Measurements from ENCODE around the gene PRIM1. TPM values are rescaled to one million over a fixed set of nuclear protein-coding genes. Genes with fewer than 3 reads are reported as not detected.

PRIM1 gene
- total and polyA plus RNA-seq, 2 of the 8 experiments (the other 6 are each of a cell fraction or from before 2014, with no cell fraction given): 52.4 to 61.9 TPM

- H3K23ac ChIP-seq (ENCODE audit: insufficient read length): no peak overlapping the region
- no peak overlapping the region for H3K14ac ChIP-seq (ENCODE audit: insufficient read length)
- no peak overlapping the region for H4K5ac ChIP-seq (ENCODE audit: insufficient read length, low read depth, low read length)
- H3K36me3 ChIP-seq (ENCODE audit: control insufficient read depth in 2 of 4, insufficient read depth in 4 of 4, low read length in 3 of 4): no peaks in the 10 kb centered on the region
- no peak overlapping the region for H2BK12ac ChIP-seq (ENCODE audit: low read depth, low read length)
- no peak overlapping the region for H4K91ac ChIP-seq (replicated peaks; ENCODE audit: insufficient read length, low read length)
- no peak overlapping the region for H4K8ac ChIP-seq (ENCODE audit: extremely low read depth, insufficient read depth, low read length)
- no peaks in the 10 kb centered on the region for H4K20me1 ChIP-seq (replicated peaks in 1 of 2; ENCODE audit: control insufficient read depth in 1 of 2, insufficient read depth in 2 of 2, low read length in 2 of 2)
- H3K23me2 ChIP-seq (ENCODE audit: low read depth, low read length): no peaks in the 10 kb centered on the region
- H2BK15ac ChIP-seq (ENCODE audit: low read length): no peak overlapping the region
- CTCF ChIA-PET (ENCODE audit: partially characterized antibody): no interaction called here
- no peak for FAIRE-seq
- POLR2A ChIA-PET (ENCODE audit: partially characterized antibody): no interaction called here
- no peaks in the 10 kb centered on the region for H3K27me3 ChIP-seq (replicated peaks in 1 of 4; ENCODE audit: control insufficient read depth in 3 of 4, extremely low read depth in 1 of 4, insufficient read depth in 3 of 4, low read length in 3 of 4)
- no peak overlapping the region; the same call in 1 of the 2 replicates for H2BK20ac ChIP-seq (ENCODE audit: low read length)
- H3K9ac ChIP-seq (replicated peaks in 1 of 4; ENCODE audit: extremely low read depth in 1 of 4, low read depth in 3 of 4, low read length in 3 of 4): no peak overlapping the region
- WGBS, 2 experiments (ENCODE audit: extremely low coverage in 1 of 2, insufficient coverage in 1 of 2, insufficient read length in 1 of 2, insufficient replicate concordance in 2 of 2, low coverage in 1 of 2, low lambda C conversion rate in 2 of 2, missing lambda C conversion rate in 1 of 2): 96% methylated on average over 2 of the region's 2 CpGs; no CpG with 5 or more reads in 1 of the 2 experiments
- H3K4me1 ChIP-seq (replicated peaks in 1 of 4; ENCODE audit: control insufficient read depth in 3 of 4, insufficient read depth in 4 of 4, low read length in 3 of 4): peaks cover 0 to 3% (median 0%) of the 10 kb centered on the region in 4 experiments; a peak in 2 of 7 replicates
- peaks cover 0 to 5% of the 10 kb centered on the region in 2 experiments; a peak in 2 of 4 replicates for H3K9me3 ChIP-seq (ENCODE audit: insufficient read depth in 2 of 2, low read depth in 1 of 2, low read length in 1 of 2)
- DNase-seq (ENCODE audit: low read depth in 1 of 2, low spot score in 2 of 2): no peak
- H3K27ac ChIP-seq (ENCODE audit: low read depth, low read length): no peak overlapping the region
- no peaks in the 10 kb centered on the region for H3K79me1 ChIP-seq (ENCODE audit: low read depth, low read length)
- no peak overlapping the region for H3K4me2 ChIP-seq (ENCODE audit: insufficient read depth in 1 of 2, low read depth in 2 of 2, low read length in 2 of 2)
- H3K4ac ChIP-seq (replicated peaks; ENCODE audit: insufficient read length, low read depth, low read length): no peak overlapping the region
- H3K79me2 ChIP-seq (ENCODE audit: control insufficient read depth in 1 of 2, insufficient read depth in 2 of 2, low read length in 2 of 2): no peaks in the 10 kb centered on the region
- no peak overlapping the region for H3K18ac ChIP-seq (ENCODE audit: extremely low read depth, low read length)
- no peak overlapping the region for H2BK120ac ChIP-seq (replicated peaks; ENCODE audit: low read depth, low read length)
- H2AFZ ChIP-seq (ENCODE audit: low read length): no peak overlapping the region
- H3K4me3 ChIP-seq (ENCODE audit: extremely low read depth in 1 of 4, insufficient read depth in 2 of 4, low read depth in 3 of 4, low read length in 4 of 4): no peak overlapping the region
- no peak overlapping the region for H3K56ac ChIP-seq (replicated peaks; ENCODE audit: insufficient read length, low read depth, low read length)
- H2BK5ac ChIP-seq (ENCODE audit: low read depth, low read length): no peak overlapping the region
- no peak overlapping the region for H2AK5ac ChIP-seq (ENCODE audit: low read depth, low read length)
- TF ChIP-seq CHD1 (IDR thresholded peaks at IDR 0.05; ENCODE audit: low read depth, low read length) (no peak), ATF2 (IDR thresholded peaks at IDR 0.05; ENCODE audit: low read length) (no peak), USF2 (IDR thresholded peaks at IDR 0.05; ENCODE audit: low read length) (no peak), SUZ12 (IDR thresholded peaks at IDR 0.05; ENCODE audit: low read length) (no peak), ASH2L (IDR thresholded peaks at IDR 0.05; ENCODE audit: low read length) (no peak), NANOG (IDR thresholded peaks at IDR 0.05; ENCODE audit: insufficient read depth, low read depth, low read length, poor library complexity, severe bottlenecking) (no peak), RAD21 (IDR thresholded peaks at IDR 0.05 in 1 of 2, conservative IDR thresholded peaks at IDR 0.05 in 1 of 2; ENCODE audit: low read depth in 2 of 2, low read length in 2 of 2) (no peak), PHF8 (conservative IDR thresholded peaks at IDR 0.05; ENCODE audit: low read depth, low read length) (no peak), ATF3 (IDR thresholded peaks at IDR 0.05; ENCODE audit: insufficient read depth, low read depth, low read length) (no peak)
Observed at GRCh38 chr12:56773113-56773512, 21.0 kb upstream of the PRIM1 start.
